Activated T-helper 1 cell treated with anti-CD3 and anti-CD28 coated beads, Interleukin-12 subunit alpha, Interleukin-12 subunit beta, Interleukin-2, Interleukin-4 antibody, amounts not matched to agents 30 ng/mL and 10 ng/mL and 1 ng/mL, durations not matched to agents 14 hours and 24 hours and 36 hours (primary cell): Measurements from ENCODE around the gene PHC2. TPM values are rescaled to one million over a fixed set of nuclear protein-coding genes. Genes with fewer than 3 reads are reported as not detected.
"Not testable (repeated sequence)": the region's sequence is repeated elsewhere in the genome, so short reads cannot be mapped to it uniquely, and the experiment has no call there.

Experiments used
- DNase-seq: peaks from one replicate; pipeline ENCODE4 v3.0.0; 2021; ENCODE audit warnings: low spot score
- H3K27ac Mint-ChIP-seq: one replicate; pipeline ENCODE4 v1.8.0; 2021; ENCODE audit warnings: mild to moderate bottlenecking, mixed read lengths
- H3K27me3 Mint-ChIP-seq: one replicate; pipeline ENCODE4 v1.8.0; 2022; ENCODE audit warnings: mild to moderate bottlenecking, moderate library complexity, mixed read lengths; ENCODE audit not compliant: insufficient read depth
- H3K36me3 Mint-ChIP-seq: one replicate; pipeline ENCODE4 v1.8.0; 2021; ENCODE audit warnings: low read depth, mixed read lengths
- H3K4me1 Mint-ChIP-seq: one replicate; pipeline ENCODE4 v1.8.0; 2021; ENCODE audit warnings: low read depth, mixed read lengths
- H3K4me3 Mint-ChIP-seq: one replicate; pipeline ENCODE4 v1.8.0; 2021; ENCODE audit warnings: mild to moderate bottlenecking, moderate library complexity, mixed read lengths
- H3K9me3 Mint-ChIP-seq: one replicate; pipeline ENCODE4 v1.8.0; 2021; ENCODE audit warnings: mixed read lengths
- intact Hi-C: fragments of 100-400 bp; cut with micrococcal nuclease; formaldehyde crosslinking; loops from one replicate; pipeline ENCODE4 v1.15.1; 2024
- total RNA-seq: library from RNA; stranded (reverse); gene quantifications from 2 replicates; pipeline ENCODE4 v1.2.3, GENCODE V29; 2022

Gene PHC2
- total RNA-seq, 1 donor from 2014 or later: 36.7 TPM

GRCh38 chr1:33319949-33320618 lies 110.8 kb downstream of the PHC2 start:
- intact Hi-C loops: no loop called here
- Mint-ChIP-seq H3K36me3 (peaks cover 6% of the 10 kb centered on the region), H3K4me3 (no peak overlapping the region)

DNA sequence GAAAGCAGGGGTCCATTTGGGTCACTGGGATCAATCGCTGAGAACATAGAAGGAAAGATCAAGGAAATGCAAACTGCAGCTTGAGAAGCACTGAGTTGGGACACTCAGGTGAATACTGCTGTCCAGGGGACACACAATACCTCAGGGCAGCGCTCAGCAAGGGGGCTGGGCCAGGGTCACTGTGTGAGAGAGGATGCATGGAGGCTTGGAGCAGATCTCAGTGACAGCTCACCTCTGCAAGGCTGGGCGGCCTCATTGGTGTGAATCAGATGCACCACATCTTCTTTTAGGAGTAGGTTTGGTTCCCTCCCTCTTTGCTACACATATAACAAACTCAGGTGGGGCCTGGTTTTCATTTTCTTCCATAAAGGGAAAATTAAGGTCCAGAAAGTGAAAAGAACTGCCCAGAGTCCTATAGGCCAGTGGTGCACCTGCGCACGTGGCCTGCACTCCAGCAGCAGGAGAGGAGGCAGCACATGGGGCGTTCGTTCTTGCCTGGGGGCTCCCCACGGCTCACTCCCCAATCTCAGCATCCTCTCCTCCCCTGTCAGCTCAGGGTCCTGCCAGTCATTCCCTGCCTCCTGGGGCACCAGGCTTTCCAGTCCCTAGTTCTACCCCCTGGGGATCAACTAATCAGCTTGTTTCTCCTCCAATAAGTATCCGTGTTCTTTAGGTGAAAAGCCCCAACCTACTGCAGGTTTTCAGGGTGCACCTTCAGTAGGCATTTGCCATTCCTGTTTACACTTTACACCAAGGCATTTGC lies 111.5 kb downstream of the PHC2 start:
- Mint-ChIP-seq H3K36me3 (peaks cover 4% of the 10 kb centered on the region), H3K27me3 (peaks cover 4% of the 10 kb centered on the region), H3K9me3 (no peaks in the 10 kb centered on the region), H3K27ac (no peak overlapping the region), H3K4me1 (no peaks in the 10 kb centered on the region), H3K4me3 (no peak overlapping the region)
- intact Hi-C loops: no loop called here
- no peak for DNase-seq

More at GRCh38 chr1:33319949-33320618, 110.8 kb downstream of the PHC2 start:
- DNase-seq: no peak
- Mint-ChIP-seq H3K4me1 (no peaks in the 10 kb centered on the region), H3K27ac (no peak overlapping the region), H3K9me3 (no peaks in the 10 kb centered on the region), H3K27me3 (peaks cover 4% of the 10 kb centered on the region)

GRCh38 chr1:33317946-33318345 lies 112.9 kb downstream of the PHC2 start:
- Mint-ChIP-seq H3K36me3 (no peaks in the 10 kb centered on the region), H3K9me3 (no peaks in the 10 kb centered on the region), H3K27ac (no peak overlapping the region), H3K4me3 (no peak overlapping the region), H3K27me3 (peaks cover 4% of the 10 kb centered on the region), H3K4me1 (no peaks in the 10 kb centered on the region)
- intact Hi-C loops: no loop called here
- no peak for DNase-seq

- no peaks in the 10 kb centered on the region for H3K4me1 Mint-ChIP-seq
- no peaks in the 10 kb centered on the region for H3K36me3 Mint-ChIP-seq
- intact Hi-C loops: no loop called here
- no peaks in the 10 kb centered on the region for H3K9me3 Mint-ChIP-seq
- H3K27me3 Mint-ChIP-seq: peaks cover 4% of the 10 kb centered on the region
- no peak overlapping the region for H3K4me3 Mint-ChIP-seq
- H3K27ac Mint-ChIP-seq: no peak overlapping the region
- DNase-seq: no peak
Observed at GRCh38 chr1:33317354-33317753, 113.5 kb downstream of the PHC2 start.

GRCh38 chr1:33316601-33317000 lies 114.3 kb downstream of the PHC2 start:
- no peak for DNase-seq

GRCh38 chr1:33314416-33314815 lies 116.5 kb downstream of the PHC2 start:
- Mint-ChIP-seq H3K4me3 (no peak overlapping the region), H3K4me1 (no peaks in the 10 kb centered on the region), H3K27me3 (peaks cover 7% of the 10 kb centered on the region), H3K9me3 (no peaks in the 10 kb centered on the region), H3K36me3 (no peaks in the 10 kb centered on the region), H3K27ac (no peak overlapping the region)
- intact Hi-C loops: no loop called here
- DNase-seq: no peak

More at GRCh38 chr1:33316601-33317000, 114.3 kb downstream of the PHC2 start:
- Mint-ChIP-seq H3K9me3 (no peaks in the 10 kb centered on the region), H3K36me3 (no peaks in the 10 kb centered on the region), H3K4me3 (no peak overlapping the region), H3K4me1 (no peaks in the 10 kb centered on the region), H3K27ac (no peak overlapping the region), H3K27me3 (peaks cover 7% of the 10 kb centered on the region)
- intact Hi-C loops: no loop called here

DNA sequence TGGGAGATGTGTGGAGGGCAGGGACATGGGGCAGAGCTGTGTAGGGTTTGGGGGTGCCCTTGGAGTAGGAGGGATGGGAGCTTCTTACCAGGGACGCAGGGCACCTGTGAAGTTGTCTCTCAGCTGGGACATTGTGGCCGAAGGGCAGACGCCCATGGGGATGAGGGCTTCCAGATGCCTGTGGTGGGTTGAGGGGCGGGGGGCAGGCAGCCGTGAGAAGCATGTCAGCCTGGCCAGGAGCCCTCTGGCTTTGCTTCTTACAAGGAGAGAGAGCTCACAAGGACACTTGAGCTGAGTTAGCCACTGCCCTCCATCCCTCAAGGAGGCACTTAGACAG lies 118.5 kb downstream of the PHC2 start:
- Mint-ChIP-seq H3K36me3 (no peaks in the 10 kb centered on the region), H3K4me1 (no peaks in the 10 kb centered on the region)
- intact Hi-C loops: no loop called here

DNA sequence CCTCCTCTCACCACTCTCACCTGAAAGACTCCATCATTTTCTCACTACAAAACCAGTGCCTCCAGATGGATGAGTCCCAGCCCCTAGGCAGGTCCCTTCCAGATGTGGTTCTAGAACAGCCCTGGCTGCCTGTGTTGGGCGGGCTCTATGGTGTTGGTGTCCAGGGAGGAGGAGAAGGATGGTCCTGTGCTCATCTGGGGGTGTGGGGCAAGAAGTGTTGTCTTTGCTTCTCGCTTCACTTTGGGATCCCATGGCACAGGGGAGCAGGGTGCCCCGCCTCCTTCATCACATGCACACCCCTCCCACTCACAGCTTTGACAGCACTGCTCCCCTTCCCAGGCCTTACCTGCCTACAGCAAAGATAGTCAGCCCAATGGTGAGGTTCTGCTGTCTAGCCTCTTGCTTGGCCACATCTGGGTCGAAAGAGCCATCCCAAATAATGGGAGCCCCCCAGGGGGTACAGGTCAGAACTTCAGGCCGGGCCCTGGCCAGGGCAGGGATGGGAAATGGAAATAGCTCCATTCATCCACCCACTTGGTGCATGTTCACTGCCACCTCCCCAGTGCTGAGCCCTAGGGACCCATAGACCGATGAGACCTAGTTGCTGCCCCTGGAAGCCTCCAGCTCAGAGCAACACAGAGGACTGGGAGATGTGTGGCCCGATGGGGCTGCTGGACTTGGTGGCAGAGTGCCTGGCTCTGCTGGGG lies 119.0 kb downstream of the PHC2 start:
- Mint-ChIP-seq H3K36me3 (no peaks in the 10 kb centered on the region), H3K4me1 (no peaks in the 10 kb centered on the region), H3K4me3 (no peak overlapping the region), H3K27me3 (peaks cover 12% of the 10 kb centered on the region), H3K27ac (no peak overlapping the region), H3K9me3 (no peaks in the 10 kb centered on the region)
- intact Hi-C loops: no loop called here
- no peak for DNase-seq

More for the DNA sequence above, 118.5 kb downstream of the PHC2 start:
- Mint-ChIP-seq H3K27ac (no peak overlapping the region), H3K4me3 (no peak overlapping the region), H3K27me3 (peaks cover 12% of the 10 kb centered on the region), H3K9me3 (no peaks in the 10 kb centered on the region)
- DNase-seq: no peak

GRCh38 chr1:33310702-33311101 lies 120.2 kb downstream of the PHC2 start:
- Mint-ChIP-seq H3K27ac (no peak overlapping the region), H3K36me3 (no peaks in the 10 kb centered on the region), H3K4me3 (no peak overlapping the region), H3K27me3 (peaks cover 17% of the 10 kb centered on the region), H3K9me3 (no peaks in the 10 kb centered on the region), H3K4me1 (no peaks in the 10 kb centered on the region)
- intact Hi-C loops: no loop called here
- DNase-seq: no peak

DNA sequence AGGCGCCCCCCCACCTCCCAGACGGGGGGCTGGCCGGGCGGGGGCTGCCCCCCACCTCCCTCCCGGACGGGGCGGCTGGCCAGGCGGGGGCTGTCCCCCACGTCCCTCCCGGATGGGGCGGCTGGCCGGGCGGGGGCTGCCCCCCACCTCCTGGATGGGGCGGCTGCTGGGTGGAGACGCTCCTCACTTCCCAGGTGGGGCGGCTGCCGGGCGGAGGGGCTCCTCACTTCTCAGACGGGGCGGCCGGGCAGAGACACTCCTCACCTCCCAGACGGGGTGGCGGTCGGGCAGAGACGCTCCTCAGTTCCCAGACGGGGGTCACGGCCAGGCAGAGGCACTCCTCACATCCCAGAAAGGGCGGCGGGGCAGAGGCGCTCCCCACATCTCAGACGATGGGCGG lies 121.5 kb downstream of the PHC2 start:
- H3K27ac Mint-ChIP-seq, H3K36me3 Mint-ChIP-seq, DNase-seq, H3K4me3 Mint-ChIP-seq, intact Hi-C loops, H3K9me3 Mint-ChIP-seq, H3K4me1 Mint-ChIP-seq: not testable (repeated sequence)
- peaks cover 25% of the 10 kb centered on the region for H3K27me3 Mint-ChIP-seq

DNA sequence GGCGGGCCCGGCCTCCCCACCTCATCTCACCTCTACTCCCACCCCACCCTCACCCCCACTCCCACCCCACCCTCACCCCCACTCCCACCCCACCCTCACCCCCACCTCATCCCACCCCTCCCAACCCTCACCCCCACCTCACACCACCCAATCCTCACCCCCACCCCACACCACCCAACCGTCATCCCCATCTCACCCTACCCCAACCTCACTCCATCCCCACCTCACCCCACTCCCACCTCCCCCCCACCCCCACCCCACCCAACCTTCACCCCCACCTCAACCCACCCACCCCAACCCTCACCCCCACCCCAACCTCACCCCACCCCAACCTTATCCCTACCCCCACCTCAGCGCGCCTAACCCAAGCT lies 123.4 kb downstream of the PHC2 start:
- DNase-seq: no peak
- Mint-ChIP-seq H3K27ac (no peak overlapping the region), H3K4me1 (peaks cover 18% of the 10 kb centered on the region), H3K27me3 (peaks cover 27% of the 10 kb centered on the region), H3K9me3 (no peaks in the 10 kb centered on the region), H3K4me3 (no peak overlapping the region), H3K36me3 (peaks cover under 1% of the 10 kb centered on the region)
- intact Hi-C loops: no loop called here

GRCh38 chr1:33306653-33307493 lies 124.0 kb downstream of the PHC2 start:
- Mint-ChIP-seq H3K27ac (no peak overlapping the region), H3K36me3 (peaks cover 2% of the 10 kb centered on the region), H3K4me3 (no peak overlapping the region), H3K4me1 (peaks cover 24% of the 10 kb centered on the region), H3K9me3 (no peaks in the 10 kb centered on the region), H3K27me3 (peaks cover 24% of the 10 kb centered on the region)
- no peak for DNase-seq
- intact Hi-C loops: no loop called here
